Measurements from ENCODE around the gene CCND1. TPM values are rescaled to one million over a fixed set of nuclear protein-coding genes. Genes with fewer than 3 reads are reported as not detected.

Gene CCND1
- total and polyA plus RNA-seq, 2 of the 8 experiments (the other 6 are each of a cell fraction or from before 2014, with no cell fraction given): 64.5 to 170 TPM

GRCh38 chr11:69648679-69649575, 8.0 kb downstream of the CCND1 start (continued):
- no peak for TF ChIP-seq CHD7 (IDR thresholded peaks at IDR 0.05; ENCODE audit: insufficient replicate concordance, low read length)
- no peak for TF ChIP-seq CREB1 (IDR thresholded peaks at IDR 0.05)

Measured in H1 (cell line).